Neutrophil (primary cell): ENCODE results near the gene MRPL46.
"Not testable (repeated sequence)": the region's sequence is repeated elsewhere in the genome, so short reads cannot be mapped to it uniquely, and the experiment has no call there.

Experiments used
- H3K27ac ChIP-seq: fragments of 200-600 bp; sonication (generic); 2 replicates; pipeline ENCODE4 v1.5.1; 2016; ENCODE audit warnings: mild to moderate bottlenecking, moderate library complexity
- H3K27me3 ChIP-seq: fragments of 200-600 bp; sonication (generic); 2 replicates; pipeline ENCODE4 v1.6.0; 2016; ENCODE audit warnings: mild to moderate bottlenecking
- H3K36me3 ChIP-seq: fragments of 200-600 bp; sonication (generic); 2 replicates; pipeline ENCODE4 v1.5.1; 2017
- H3K4me1 ChIP-seq, 2 experiments: fragments of 200-600 bp in 1 of 2; sonication (generic) in 1 of 2; 1 replicate in 1 of 2; 2 replicates in 1 of 2; pipeline versions ENCODE4 v1.5.1 to v1.6.1; 2013 to 2016; ENCODE audit warnings: low read depth in 1 of 2, low read length in 1 of 2, mild to moderate bottlenecking in 1 of 2, moderate library complexity in 1 of 2; ENCODE audit not compliant: control insufficient read depth in 1 of 2, insufficient read depth in 1 of 2
- H3K4me3 ChIP-seq, 2 experiments: fragments of 200-600 bp in 1 of 2; sonication (generic) in 1 of 2; 1 replicate in 1 of 2; 2 replicates in 1 of 2; pipeline ENCODE4 v1.5.1; 2013 to 2016; ENCODE audit warnings: low read depth in 1 of 2, low read length in 1 of 2, mild to moderate bottlenecking in 1 of 2, moderate library complexity in 1 of 2
- H3K9me3 ChIP-seq: fragments of 200-600 bp; sonication (generic); 2 replicates; pipeline ENCODE4 v1.5.1; 2016
- TF ChIP-seq, protein P1 (sequence below): fragments of 200-600 bp; sonication (generic); IDR thresholded peaks from 2 replicates; pipeline ENCODE4 v1.5.1; 2016; ENCODE audit warnings: antibody characterized with exemption

Gene MRPL46

GRCh38 chr15:88470625-88471372 is 3.6 kb upstream of the MRPL46 start:
- H3K4me1 ChIP-seq: peaks cover 17 to 19% of the 10 kb centered on the region in 2 experiments
- TF ChIP-seq, protein P1, sequence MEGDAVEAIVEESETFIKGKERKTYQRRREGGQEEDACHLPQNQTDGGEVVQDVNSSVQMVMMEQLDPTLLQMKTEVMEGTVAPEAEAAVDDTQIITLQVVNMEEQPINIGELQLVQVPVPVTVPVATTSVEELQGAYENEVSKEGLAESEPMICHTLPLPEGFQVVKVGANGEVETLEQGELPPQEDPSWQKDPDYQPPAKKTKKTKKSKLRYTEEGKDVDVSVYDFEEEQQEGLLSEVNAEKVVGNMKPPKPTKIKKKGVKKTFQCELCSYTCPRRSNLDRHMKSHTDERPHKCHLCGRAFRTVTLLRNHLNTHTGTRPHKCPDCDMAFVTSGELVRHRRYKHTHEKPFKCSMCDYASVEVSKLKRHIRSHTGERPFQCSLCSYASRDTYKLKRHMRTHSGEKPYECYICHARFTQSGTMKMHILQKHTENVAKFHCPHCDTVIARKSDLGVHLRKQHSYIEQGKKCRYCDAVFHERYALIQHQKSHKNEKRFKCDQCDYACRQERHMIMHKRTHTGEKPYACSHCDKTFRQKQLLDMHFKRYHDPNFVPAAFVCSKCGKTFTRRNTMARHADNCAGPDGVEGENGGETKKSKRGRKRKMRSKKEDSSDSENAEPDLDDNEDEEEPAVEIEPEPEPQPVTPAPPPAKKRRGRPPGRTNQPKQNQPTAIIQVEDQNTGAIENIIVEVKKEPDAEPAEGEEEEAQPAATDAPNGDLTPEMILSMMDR: no peak
- H3K4me3 ChIP-seq: no peak overlapping the region
- no peaks in the 10 kb centered on the region for H3K27me3 ChIP-seq
- peaks cover 34% of the 10 kb centered on the region for H3K36me3 ChIP-seq
- no peaks in the 10 kb centered on the region for H3K9me3 ChIP-seq
- no peak overlapping the region for H3K27ac ChIP-seq

GRCh38 chr15:88469321-88469720 is 2.1 kb upstream of the MRPL46 start:
- peaks cover 19% of the 10 kb centered on the region for H3K36me3 ChIP-seq
- peaks cover 17 to 19% of the 10 kb centered on the region in 2 experiments for H3K4me1 ChIP-seq
- H3K27me3 ChIP-seq: no peaks in the 10 kb centered on the region
- H3K9me3 ChIP-seq: no peaks in the 10 kb centered on the region
- no peak overlapping the region for H3K27ac ChIP-seq
- TF ChIP-seq, protein P1: no peak
- H3K4me3 ChIP-seq: no peak overlapping the region

DNA sequence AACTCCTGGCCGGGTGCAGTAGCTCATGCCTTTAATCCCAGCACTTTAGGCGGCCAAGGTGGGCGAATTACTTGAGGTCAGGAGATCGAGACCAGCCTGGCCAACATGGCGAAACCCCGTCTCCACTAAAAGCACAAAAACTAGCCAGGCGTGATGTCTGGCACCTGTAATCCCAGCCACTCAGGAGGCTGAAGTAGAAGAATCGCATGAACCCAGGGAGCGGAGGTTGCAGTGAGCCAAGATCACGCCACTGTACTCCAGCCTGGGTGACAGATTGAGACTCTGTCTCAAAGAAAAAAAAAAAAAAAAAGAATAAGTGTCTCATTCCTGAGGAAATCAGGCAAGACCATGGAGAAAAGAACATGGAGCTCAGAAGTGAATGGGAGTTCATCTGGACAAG is 1.5 kb upstream of the MRPL46 start:
- H3K4me3 ChIP-seq, H3K27ac ChIP-seq, H3K9me3 ChIP-seq, H3K27me3 ChIP-seq: not testable (repeated sequence)
- H3K36me3 ChIP-seq: peaks cover 20% of the 10 kb centered on the region
- H3K4me1 ChIP-seq: peaks cover 17 to 19% of the 10 kb centered on the region in 2 experiments

GRCh38 chr15:88467935-88468528 is 844 bp upstream of the MRPL46 start:
- Histone ChIP-seq H3K36me3 (peaks cover 20% of the 10 kb centered on the region), H3K27me3 (no peaks in the 10 kb centered on the region), H3K4me1 (peaks cover 17 to 19% of the 10 kb centered on the region in 2 experiments)

GRCh38 chr15:88465633-88466224 is 1.5 kb downstream of the MRPL46 start:
- Histone ChIP-seq H3K4me1 (peaks cover 17 to 19% of the 10 kb centered on the region in 2 experiments), H3K27ac (no peak overlapping the region), H3K4me3 (no peak overlapping the region), H3K36me3 (peaks cover 20% of the 10 kb centered on the region), H3K9me3 (no peaks in the 10 kb centered on the region), H3K27me3 (no peaks in the 10 kb centered on the region)
- TF ChIP-seq, protein P1: no peak

More at GRCh38 chr15:88467935-88468528, 844 bp upstream of the MRPL46 start:
- Histone ChIP-seq H3K4me3 (peak overlapping the region; percentile 68 to 92), H3K27ac (peak overlapping the region; percentile 82), H3K9me3 (no peaks in the 10 kb centered on the region)
- TF ChIP-seq, protein P1: no peak
